Brain microvascular endothelial cell (primary cell): ENCODE measurements around the gene OLA1.

Experiments used
- DNase-seq: peaks from one replicate; pipeline ENCODE4 v3.0.0-alpha.2; 2020
- H3K27ac ChIP-seq: fragments of 250-450 bp; sonication (Bioruptor Pico); 2 replicates; pipeline ENCODE4 v1.5.1; 2020; ENCODE audit warnings: mild to moderate bottlenecking, moderate library complexity
- H3K27me3 ChIP-seq: fragments of 250-450 bp; sonication (Bioruptor Pico); replicated peaks from 2 replicates; pipeline ENCODE4 v1.5.1; 2020; ENCODE audit warnings: mild to moderate bottlenecking
- H3K36me3 ChIP-seq: fragments of 250-450 bp; sonication (Bioruptor Pico); replicated peaks from 2 replicates; pipeline ENCODE4 v1.5.1; 2020; ENCODE audit warnings: mild to moderate bottlenecking
- H3K4me3 ChIP-seq: 2 replicates; pipeline ENCODE4 v1.5.1; 2011; ENCODE audit warnings: low read depth, mild to moderate bottlenecking, control low read depth, low read length, moderate library complexity
- in situ Hi-C: cut with HindIII; loops from 2 replicates; pipeline ENCODE4 v1.10.0; 2017; ENCODE audit warnings: low sequenced_read_pairs, low pct_ligation_motif_present
- TF ChIP-seq, protein P1 (sequence below): IDR thresholded peaks from 2 replicates; pipeline ENCODE4 v1.5.1; 2011; ENCODE audit warnings: low read depth, mild to moderate bottlenecking, moderate library complexity, low read length, control low read depth, inconsistent platforms; ENCODE audit errors: missing control alignments

OLA1 gene

DNA sequence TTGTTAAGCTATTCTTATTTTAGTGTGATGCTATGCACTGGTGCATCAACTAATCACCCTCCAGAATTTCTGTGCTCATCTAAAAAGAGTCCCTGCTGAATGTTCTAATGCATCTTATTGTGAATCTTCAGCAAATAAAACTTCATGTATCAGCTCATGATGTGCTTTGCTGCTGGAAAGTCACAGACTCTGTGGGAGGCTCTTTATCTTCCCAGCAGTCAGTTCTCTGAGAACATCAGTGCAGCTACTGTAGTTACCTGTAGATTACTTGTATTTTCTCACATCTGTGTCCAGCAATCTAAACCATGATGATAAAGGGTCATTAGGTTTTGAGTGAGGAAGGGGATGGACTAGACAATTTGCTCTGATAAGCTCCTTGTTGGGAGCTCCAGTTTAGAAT lies 141.6 kb downstream of the OLA1 start:
- DNase-seq: no peak
- in situ Hi-C loops: no loop called here
- Histone ChIP-seq H3K27me3 (no peaks in the 10 kb centered on the region), H3K36me3 (no peaks in the 10 kb centered on the region), H3K27ac (no peak overlapping the region), H3K4me3 (no peak overlapping the region)
- TF ChIP-seq, protein P1, sequence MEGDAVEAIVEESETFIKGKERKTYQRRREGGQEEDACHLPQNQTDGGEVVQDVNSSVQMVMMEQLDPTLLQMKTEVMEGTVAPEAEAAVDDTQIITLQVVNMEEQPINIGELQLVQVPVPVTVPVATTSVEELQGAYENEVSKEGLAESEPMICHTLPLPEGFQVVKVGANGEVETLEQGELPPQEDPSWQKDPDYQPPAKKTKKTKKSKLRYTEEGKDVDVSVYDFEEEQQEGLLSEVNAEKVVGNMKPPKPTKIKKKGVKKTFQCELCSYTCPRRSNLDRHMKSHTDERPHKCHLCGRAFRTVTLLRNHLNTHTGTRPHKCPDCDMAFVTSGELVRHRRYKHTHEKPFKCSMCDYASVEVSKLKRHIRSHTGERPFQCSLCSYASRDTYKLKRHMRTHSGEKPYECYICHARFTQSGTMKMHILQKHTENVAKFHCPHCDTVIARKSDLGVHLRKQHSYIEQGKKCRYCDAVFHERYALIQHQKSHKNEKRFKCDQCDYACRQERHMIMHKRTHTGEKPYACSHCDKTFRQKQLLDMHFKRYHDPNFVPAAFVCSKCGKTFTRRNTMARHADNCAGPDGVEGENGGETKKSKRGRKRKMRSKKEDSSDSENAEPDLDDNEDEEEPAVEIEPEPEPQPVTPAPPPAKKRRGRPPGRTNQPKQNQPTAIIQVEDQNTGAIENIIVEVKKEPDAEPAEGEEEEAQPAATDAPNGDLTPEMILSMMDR: no peak

DNA sequence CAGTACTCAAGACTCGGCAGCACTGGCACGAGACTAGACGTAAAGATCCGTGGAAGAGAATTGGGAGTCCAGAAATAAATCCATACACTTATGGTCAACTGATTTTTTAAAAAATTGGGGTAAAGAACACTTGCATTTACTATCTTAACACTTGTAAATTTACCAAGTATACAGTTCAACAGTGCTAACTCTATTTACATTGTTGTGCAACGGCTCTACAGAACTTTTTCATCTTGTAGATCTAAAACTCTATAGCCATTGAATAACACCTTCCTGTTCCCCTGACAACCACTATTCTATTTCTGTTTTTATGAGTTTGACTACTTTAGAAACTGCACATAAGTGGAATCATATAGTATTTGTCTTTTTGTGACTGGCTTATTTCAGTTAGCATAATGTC lies 153.8 kb downstream of the OLA1 start:
- H3K4me3 ChIP-seq: no peak overlapping the region
- TF ChIP-seq, protein P1: no peak
- no peaks in the 10 kb centered on the region for H3K27me3 ChIP-seq
- DNase-seq: no peak
- H3K27ac ChIP-seq: no peak overlapping the region
- in situ Hi-C loops: no loop called here
- no peaks in the 10 kb centered on the region for H3K36me3 ChIP-seq

DNA sequence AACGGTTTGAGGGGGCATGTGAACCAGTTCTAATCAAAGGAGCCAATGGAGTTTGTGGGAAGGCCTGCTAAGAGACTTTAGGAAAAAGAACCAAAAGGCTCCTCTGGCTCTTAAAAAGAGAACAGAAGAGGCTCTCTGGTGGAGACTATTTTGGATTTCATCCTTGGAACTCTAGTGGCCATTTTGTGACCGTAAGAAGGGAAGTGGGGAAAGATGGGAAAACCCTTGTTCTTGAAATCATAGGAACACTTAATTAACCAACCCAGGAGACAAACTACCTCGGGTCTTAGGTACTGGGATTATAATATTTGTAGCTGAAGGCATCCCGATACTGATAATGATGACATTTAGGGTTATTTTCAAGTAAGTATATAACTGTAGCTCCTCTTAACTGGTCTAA lies 157.9 kb downstream of the OLA1 start:
- no peak for DNase-seq
- in situ Hi-C loops: no loop called here
- Histone ChIP-seq H3K27ac (no peak overlapping the region), H3K36me3 (no peaks in the 10 kb centered on the region), H3K27me3 (no peaks in the 10 kb centered on the region), H3K4me3 (no peak overlapping the region)
- TF ChIP-seq, protein P1: no peak

DNA sequence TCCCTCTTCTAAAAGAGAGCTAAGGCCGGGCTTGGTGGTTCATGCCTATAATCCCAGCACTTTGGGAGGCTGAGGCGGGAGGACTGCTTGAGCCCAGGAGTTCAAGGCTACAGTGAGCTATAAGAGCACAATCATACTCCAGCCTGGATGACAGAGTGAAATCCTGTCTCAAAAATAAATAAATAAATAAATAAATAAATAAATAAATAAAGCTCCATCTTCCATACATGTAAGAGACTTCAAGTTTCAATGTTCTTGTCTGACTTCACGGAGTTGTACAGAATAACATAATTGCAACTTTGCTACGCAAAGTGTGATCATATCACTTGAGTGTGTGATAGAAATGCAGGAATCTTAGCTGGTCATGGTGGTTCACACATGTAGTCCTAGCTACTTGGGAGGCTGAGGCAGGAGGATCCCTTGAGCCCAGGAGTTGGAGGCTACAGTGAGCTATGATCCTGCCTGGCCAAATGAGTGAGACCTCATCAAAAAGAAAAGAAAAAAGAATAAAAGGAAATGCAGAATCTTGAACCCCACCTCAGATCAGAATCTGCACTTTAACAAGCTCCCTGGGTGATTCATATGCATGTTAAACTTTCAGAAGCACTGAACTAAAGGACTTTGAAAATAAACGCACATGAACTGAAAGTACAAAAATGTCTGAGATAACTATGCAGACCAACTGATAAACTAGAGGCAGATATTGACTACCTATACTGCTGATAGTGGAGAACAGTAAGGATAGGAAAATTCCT lies 159.4 kb downstream of the OLA1 start:
- in situ Hi-C loops: no loop called here
- no peak for DNase-seq
- Histone ChIP-seq H3K36me3 (no peaks in the 10 kb centered on the region), H3K27me3 (no peaks in the 10 kb centered on the region), H3K4me3 (no peak overlapping the region), H3K27ac (no peak overlapping the region)
- TF ChIP-seq, protein P1: no peak

DNA sequence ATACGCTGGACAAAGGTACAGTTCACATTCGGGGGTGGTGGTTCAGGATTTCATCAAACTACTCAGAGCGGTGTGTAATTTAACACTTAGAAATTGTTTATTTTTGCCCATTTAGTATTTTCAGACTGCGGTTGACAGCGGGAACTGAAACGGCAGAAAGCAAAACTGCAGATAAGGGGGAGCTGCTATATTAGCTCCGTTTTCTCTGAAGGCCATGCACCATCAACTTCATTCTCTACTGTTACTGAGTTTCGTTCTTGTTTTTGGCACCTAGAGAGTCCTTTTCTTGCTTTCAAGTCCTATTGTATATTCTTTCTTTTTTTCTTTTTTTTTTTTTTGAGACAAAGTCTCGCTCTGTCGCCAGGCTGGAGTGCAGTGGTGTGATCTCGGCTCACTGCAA lies 161.6 kb downstream of the OLA1 start:
- no peak for DNase-seq
- TF ChIP-seq, protein P1: no peak
- no peaks in the 10 kb centered on the region for H3K27me3 ChIP-seq
- no peak overlapping the region for H3K4me3 ChIP-seq
- H3K36me3 ChIP-seq: no peaks in the 10 kb centered on the region
- in situ Hi-C loops: no loop called here
- no peak overlapping the region for H3K27ac ChIP-seq

DNA sequence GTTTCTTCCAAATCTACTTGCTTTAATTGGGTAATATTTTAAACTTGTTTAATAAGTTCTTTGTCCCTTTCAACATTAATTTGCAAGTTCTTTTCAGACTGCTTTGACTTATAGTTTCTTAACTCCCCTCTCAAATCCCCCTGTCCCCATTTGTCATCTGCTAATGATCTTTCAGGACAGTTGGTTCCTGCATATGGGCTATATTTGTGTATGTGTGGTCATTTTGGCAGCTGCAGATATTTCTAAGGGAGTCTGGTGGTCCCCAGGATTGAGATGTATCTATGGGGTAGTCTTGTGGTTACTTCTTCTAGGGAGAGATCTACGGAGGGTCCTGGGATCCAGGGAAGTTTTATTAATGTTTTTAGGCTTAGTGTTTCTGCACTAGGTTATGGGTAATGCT lies 162.6 kb downstream of the OLA1 start:
- no peak overlapping the region for H3K27ac ChIP-seq
- TF ChIP-seq, protein P1: no peak
- no peaks in the 10 kb centered on the region for H3K27me3 ChIP-seq

More for the DNA sequence above, 162.6 kb downstream of the OLA1 start:
- in situ Hi-C loops: no loop called here
- no peak for DNase-seq
- Histone ChIP-seq H3K4me3 (no peak overlapping the region), H3K36me3 (no peaks in the 10 kb centered on the region)
